Measurements from ENCODE around the gene RASL11A.
"Not testable (repeated sequence)": the region's sequence is repeated elsewhere in the genome, so short reads cannot be mapped to it uniquely, and the experiment has no call there.

Gene RASL11A

GRCh38 chr13:27300941-27301586 is 30.4 kb downstream of the RASL11A start:
- DNase-seq, result no peak

- no peak for DNase-seq
These were observed 32.1 kb downstream of the RASL11A start for GRCh38 chr13:27302643-27303262.

- DNase-seq, result no peak
These were observed 33.5 kb downstream of the RASL11A start for GRCh38 chr13:27304099-27304498.

- DNase-seq, result no peak
These were observed 34.0 kb downstream of the RASL11A start for GRCh38 chr13:27304611-27305010.

GRCh38 chr13:27306364-27306763 is 35.7 kb downstream of the RASL11A start:
- no peak for DNase-seq

GRCh38 chr13:27308941-27309340 is 38.3 kb downstream of the RASL11A start:
- DNase-seq, result no peak

GRCh38 chr13:27309401-27309958 is 38.9 kb downstream of the RASL11A start:
- DNase-seq, result no peak

GRCh38 chr13:27309967-27310598 is 39.5 kb downstream of the RASL11A start:
- DNase-seq, result no peak

- DNase-seq, result no peak
These were observed 40.3 kb downstream of the RASL11A start for GRCh38 chr13:27310946-27311345.

- DNase-seq, result no peak
These were observed 41.0 kb downstream of the RASL11A start for GRCh38 chr13:27311518-27312210.

- no peak for DNase-seq
These were observed 43.1 kb downstream of the RASL11A start for GRCh38 chr13:27313770-27314169.

- DNase-seq, result no peak
These were observed 48.8 kb downstream of the RASL11A start for GRCh38 chr13:27319404-27319803.

- DNase-seq, result no peak
These were observed 51.1 kb downstream of the RASL11A start for GRCh38 chr13:27321468-27322431.

- DNase-seq, result not testable (repeated sequence)
These were observed 51.8 kb downstream of the RASL11A start for GRCh38 chr13:27322443-27322842.

All from CD4-positive, alpha-beta T cell treated with Interleukin-12 subunit alpha and Interleukin-12 subunit beta, for 1 hour (primary cell).